Calu3 (cell line): ENCODE data around the gene FAM50B. TPM values are rescaled to one million over a fixed set of nuclear protein-coding genes. Genes with fewer than 3 reads are reported as not detected.
A peak's percentile ranks its signal among the peaks of the same experiment; 100 is the strongest.

ENCODE experiments used
- BruUV-seq: library from RNA; stranded (reverse); fragments of 400-500 nt; replicated peaks from 2 replicates; lab custom pipeline; 2021; lab: Mats Ljungman, UMichigan
- CTCF ChIA-PET: fragments of 300-600 bp; sonication (Branson Sonifier 250); formaldehyde crosslinking; loops from one replicate; lab custom pipeline; 2022; ENCODE audit warnings: antibody characterized with exemption; lab: Charles Lee
- DNase-seq: peaks from one replicate; pipeline ENCODE4 v3.0.0; 2022
- H3K27ac Mint-ChIP-seq: one replicate; pipeline ENCODE4 v1.8.0; 2022; ENCODE audit warnings: mixed read lengths; ENCODE audit not compliant: unreplicated experiment
- H3K27me3 Mint-ChIP-seq: one replicate; pipeline ENCODE4 v1.8.0; 2022; ENCODE audit warnings: mixed read lengths; ENCODE audit not compliant: unreplicated experiment
- H3K36me3 Mint-ChIP-seq: one replicate; pipeline ENCODE4 v1.8.0; 2022; ENCODE audit warnings: mild to moderate bottlenecking, moderate library complexity, mixed read lengths; ENCODE audit not compliant: insufficient read depth, unreplicated experiment
- H3K4me1 Mint-ChIP-seq: one replicate; pipeline ENCODE4 v1.8.0; 2022; ENCODE audit warnings: mild to moderate bottlenecking, low read depth, mixed read lengths; ENCODE audit not compliant: unreplicated experiment
- H3K4me3 Mint-ChIP-seq: one replicate; pipeline ENCODE4 v1.8.0; 2022; ENCODE audit warnings: mild to moderate bottlenecking, low read depth, moderate library complexity, mixed read lengths; ENCODE audit not compliant: unreplicated experiment
- H3K9me3 Mint-ChIP-seq: one replicate; pipeline ENCODE4 v1.8.0; 2022; ENCODE audit warnings: low read depth, mixed read lengths; ENCODE audit not compliant: unreplicated experiment
- CTCF ChIP-seq: fragments of 200-600 bp; IDR thresholded peaks from one replicate; pipeline ENCODE4 v1.8.0; 2022; ENCODE audit warnings: antibody characterized with exemption; ENCODE audit not compliant: unreplicated experiment
- intact Hi-C: fragments of 100-400 bp; cut with micrococcal nuclease; formaldehyde crosslinking; loops from one replicate; pipeline ENCODE4 v1.10.0; 2022; ENCODE audit not compliant: unreplicated experiment
- total RNA-seq: library from RNA; stranded (reverse); gene quantifications from 2 replicates; pipeline ENCODE4 v1.2.3, GENCODE V29; 2022

FAM50B gene
- total RNA-seq, 1 experiment from 2014 or later, result 5.8 TPM

GRCh38 chr6:3865463-3865862, 16.3 kb downstream of the FAM50B start:
- DNase-seq, result no peak
- H3K36me3 Mint-ChIP-seq, result peaks cover 7% of the 10 kb centered on the region
- intact Hi-C loops, result no loop called here
- H3K4me3 Mint-ChIP-seq, result no peak overlapping the region
- no peak for TF ChIP-seq CTCF
- no peak overlapping the region for H3K27ac Mint-ChIP-seq
- peaks cover 31% of the 10 kb centered on the region for H3K4me1 Mint-ChIP-seq
- H3K9me3 Mint-ChIP-seq, result peaks cover 2% of the 10 kb centered on the region
- CTCF ChIA-PET, result no interaction called here
- H3K27me3 Mint-ChIP-seq, result no peaks in the 10 kb centered on the region
- no TSS peak for BruUV-seq

GRCh38 chr6:3867641-3868502, 18.7 kb downstream of the FAM50B start:
- Mint-ChIP-seq H3K27ac (no peak overlapping the region), H3K36me3 (peaks cover 8% of the 10 kb centered on the region), H3K4me1 (peaks cover 44% of the 10 kb centered on the region), H3K4me3 (no peak overlapping the region), H3K27me3 (no peaks in the 10 kb centered on the region), H3K9me3 (peaks cover 2% of the 10 kb centered on the region)
- intact Hi-C loops, result no loop called here
- no peak for DNase-seq
- no peak for TF ChIP-seq CTCF
- no TSS peak for BruUV-seq
- CTCF ChIA-PET, result interaction anchor here (0.9 to 1.2 kb wide), 2 partner anchors 19 to 110 kb away, joined by 3 to 4 read pairs; partner anchors contain the start of gene FAM50B

GRCh38 chr6:3868544-3868943, 19.4 kb downstream of the FAM50B start:
- CTCF ChIA-PET, result interaction anchor here (0.9 to 1.2 kb wide), 2 partner anchors 20 to 110 kb away, joined by 3 to 4 read pairs; partner anchors contain the start of gene FAM50B
- no peak for TF ChIP-seq CTCF
- no peak for DNase-seq
- peaks cover 44% of the 10 kb centered on the region for H3K4me1 Mint-ChIP-seq
- H3K36me3 Mint-ChIP-seq, result peaks cover 8% of the 10 kb centered on the region
- no peak overlapping the region for H3K27ac Mint-ChIP-seq
- intact Hi-C loops, result no loop called here
- BruUV-seq, result no TSS peak
- peaks cover 2% of the 10 kb centered on the region for H3K9me3 Mint-ChIP-seq
- H3K4me3 Mint-ChIP-seq, result no peak overlapping the region
- no peaks in the 10 kb centered on the region for H3K27me3 Mint-ChIP-seq

GRCh38 chr6:3869284-3869631, 20.1 kb downstream of the FAM50B start:
- H3K27me3 Mint-ChIP-seq, result no peaks in the 10 kb centered on the region

More at GRCh38 chr6:3869284-3869631, 20.1 kb downstream of the FAM50B start:
- Mint-ChIP-seq H3K36me3 (peaks cover 8% of the 10 kb centered on the region), H3K4me1 (peaks cover 44% of the 10 kb centered on the region), H3K4me3 (peak overlapping the region; percentile 48), H3K9me3 (peaks cover 2% of the 10 kb centered on the region), H3K27ac (peak overlapping the region; percentile 90)
- CTCF ChIA-PET, result no interaction called here
- no peak for DNase-seq
- BruUV-seq, result no TSS peak
- no peak for TF ChIP-seq CTCF
- intact Hi-C loops, result no loop called here
